ENCODE data around the gene CCR7. TPM values are rescaled to one million over a fixed set of nuclear protein-coding genes. Genes with fewer than 3 reads are reported as not detected.

CCR7 gene
- total RNA-seq, 1 experiment from 2014 or later: 0.57 TPM

DNA sequence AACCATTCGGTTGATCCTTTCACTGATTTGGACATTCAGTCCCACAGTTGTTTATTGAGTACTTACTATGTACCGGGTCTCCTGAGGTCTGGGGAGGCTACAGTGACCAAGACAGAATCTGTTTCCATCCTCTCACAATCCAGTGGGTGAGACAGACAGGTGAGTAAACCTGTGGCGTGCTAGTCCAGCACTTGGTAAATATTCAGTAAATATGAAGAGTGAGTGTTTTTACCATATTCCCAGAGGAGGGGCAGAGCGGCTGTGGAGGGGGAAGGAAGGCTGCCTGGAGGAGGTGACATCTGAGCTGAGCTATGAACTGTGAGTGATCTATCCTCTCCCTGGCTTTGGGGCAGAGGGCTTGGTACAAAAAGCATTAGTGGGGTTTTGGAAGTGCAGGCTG lies 31.4 kb downstream of the CCR7 start:
- TF ChIP-seq KAT7 (CRISPR knock-in tag; IDR thresholded peaks at IDR 0.05; ENCODE audit: borderline replicate concordance) (no peak), RELA (CRISPR knock-in tag; IDR thresholded peaks at IDR 0.05; ENCODE audit: borderline replicate concordance) (no peak), RORB (CRISPR knock-in tag; IDR thresholded peaks at IDR 0.05) (no peak), HMGA2 (CRISPR knock-in tag; IDR thresholded peaks at IDR 0.05) (no peak), CBFB (CRISPR knock-in tag; IDR thresholded peaks at IDR 0.05; ENCODE audit: low read depth) (no peak), FOXJ3 (CRISPR knock-in tag; IDR thresholded peaks at IDR 0.05; ENCODE audit: borderline replicate concordance) (no peak), ZNF263 (CRISPR knock-in tag; IDR thresholded peaks at IDR 0.05; ENCODE audit: low read depth) (no peak), FOXP4 (CRISPR knock-in tag; IDR thresholded peaks at IDR 0.05) (no peak), E2F1 (CRISPR knock-in tag; IDR thresholded peaks at IDR 0.05) (no peak), ZNF219 (CRISPR knock-in tag; IDR thresholded peaks at IDR 0.05; ENCODE audit: borderline replicate concordance) (no peak), MAX (CRISPR knock-in tag; IDR thresholded peaks at IDR 0.05) (no peak), OVOL2 (CRISPR knock-in tag; IDR thresholded peaks at IDR 0.05; ENCODE audit: borderline replicate concordance) (no peak)
- TF ChIP-seq, protein P1, sequence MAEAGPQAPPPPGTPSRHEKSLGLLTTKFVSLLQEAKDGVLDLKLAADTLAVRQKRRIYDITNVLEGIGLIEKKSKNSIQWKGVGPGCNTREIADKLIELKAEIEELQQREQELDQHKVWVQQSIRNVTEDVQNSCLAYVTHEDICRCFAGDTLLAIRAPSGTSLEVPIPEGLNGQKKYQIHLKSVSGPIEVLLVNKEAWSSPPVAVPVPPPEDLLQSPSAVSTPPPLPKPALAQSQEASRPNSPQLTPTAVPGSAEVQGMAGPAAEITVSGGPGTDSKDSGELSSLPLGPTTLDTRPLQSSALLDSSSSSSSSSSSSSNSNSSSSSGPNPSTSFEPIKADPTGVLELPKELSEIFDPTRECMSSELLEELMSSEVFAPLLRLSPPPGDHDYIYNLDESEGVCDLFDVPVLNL (CRISPR knock-in tag; IDR thresholded peaks at IDR 0.05; ENCODE audit: borderline replicate concordance, low read depth): no peak
- peaks cover 22% of the 10 kb centered on the region for H3K4me1 Mint-ChIP-seq
- POLR2A ChIA-PET: interaction anchor here (0.6 to 1.4 kb wide), 5 partner anchors 10 to 176 kb away, joined by 3 to 7 read pairs (median 4); partner anchors contain the start of gene TOP2A

GRCh38 chr17:40532520-40533253 lies 32.6 kb downstream of the CCR7 start:
- Mint-ChIP-seq H3K4me1 (peaks cover 22% of the 10 kb centered on the region), H3K36me3 (no peaks in the 10 kb centered on the region), H3K9me3 (no peaks in the 10 kb centered on the region), H3K27ac (no peak overlapping the region), H3K27me3 (ENCODE audit: low read depth) (no peaks in the 10 kb centered on the region; the same call in 1 of the 2 replicates), H3K4me3 (no peak overlapping the region)
- DNase-seq (ENCODE audit: low spot score): peak; percentile 0
- POLR2A ChIA-PET: interaction anchor here (0.6 to 1.4 kb wide), 5 partner anchors 8 to 174 kb away, joined by 3 to 7 read pairs (median 4); partner anchors contain the start of gene TOP2A
- CTCF ChIA-PET: interaction anchor here (0.6 to 9.6 kb wide), 56 partner anchors 8 to 419 kb away, joined by 3 to 127 read pairs (median 7); partner anchors contain the start of genes GJD3, IGFBP4, RARA and TNS4
- no peak for ATAC-seq
- TF ChIP-seq, protein P1 (CRISPR knock-in tag; IDR thresholded peaks at IDR 0.05; ENCODE audit: borderline replicate concordance, low read depth): no peak
- TF ChIP-seq EMX1 (CRISPR knock-in tag; IDR thresholded peaks at IDR 0.05) (no peak), JUN (CRISPR knock-in tag; IDR thresholded peaks at IDR 0.05) (no peak), SMAD4 (CRISPR knock-in tag; IDR thresholded peaks at IDR 0.05) (no peak), NFATC4 (CRISPR knock-in tag; IDR thresholded peaks at IDR 0.05) (no peak), E2F5 (CRISPR knock-in tag; IDR thresholded peaks at IDR 0.05) (no peak), ATF1 (CRISPR knock-in tag; IDR thresholded peaks at IDR 0.05) (no peak), ZBTB21 (CRISPR knock-in tag; IDR thresholded peaks at IDR 0.05; ENCODE audit: borderline replicate concordance) (no peak), ZNF396 (CRISPR knock-in tag; IDR thresholded peaks at IDR 0.05; ENCODE audit: borderline replicate concordance) (no peak), ZNF219 (CRISPR knock-in tag; IDR thresholded peaks at IDR 0.05; ENCODE audit: borderline replicate concordance) (no peak), MAX (CRISPR knock-in tag; IDR thresholded peaks at IDR 0.05) (no peak), ERG (CRISPR knock-in tag; IDR thresholded peaks at IDR 0.05) (no peak)

More for the DNA sequence above, 31.4 kb downstream of the CCR7 start:
- Mint-ChIP-seq H3K9me3 (no peaks in the 10 kb centered on the region), H3K36me3 (no peaks in the 10 kb centered on the region), H3K27ac (no peak overlapping the region), H3K27me3 (ENCODE audit: low read depth) (no peaks in the 10 kb centered on the region; the same call in 1 of the 2 replicates), H3K4me3 (no peak overlapping the region)
- DNase-seq (ENCODE audit: low spot score): no peak
- CTCF ChIA-PET: interaction anchor here (0.6 to 9.6 kb wide), 49 partner anchors 9 to 332 kb away, joined by 3 to 127 read pairs (median 8); partner anchors contain the start of genes GJD3, IGFBP4, RARA and TNS4
- ATAC-seq: no peak
